Measurements from ENCODE around the gene CTBP1. TPM values are rescaled to one million over a fixed set of nuclear protein-coding genes. Genes with fewer than 3 reads are reported as not detected.

Gene CTBP1
- total RNA-seq, 2 experiments from 2014 or later, result 214 to 217 TPM

DNA sequence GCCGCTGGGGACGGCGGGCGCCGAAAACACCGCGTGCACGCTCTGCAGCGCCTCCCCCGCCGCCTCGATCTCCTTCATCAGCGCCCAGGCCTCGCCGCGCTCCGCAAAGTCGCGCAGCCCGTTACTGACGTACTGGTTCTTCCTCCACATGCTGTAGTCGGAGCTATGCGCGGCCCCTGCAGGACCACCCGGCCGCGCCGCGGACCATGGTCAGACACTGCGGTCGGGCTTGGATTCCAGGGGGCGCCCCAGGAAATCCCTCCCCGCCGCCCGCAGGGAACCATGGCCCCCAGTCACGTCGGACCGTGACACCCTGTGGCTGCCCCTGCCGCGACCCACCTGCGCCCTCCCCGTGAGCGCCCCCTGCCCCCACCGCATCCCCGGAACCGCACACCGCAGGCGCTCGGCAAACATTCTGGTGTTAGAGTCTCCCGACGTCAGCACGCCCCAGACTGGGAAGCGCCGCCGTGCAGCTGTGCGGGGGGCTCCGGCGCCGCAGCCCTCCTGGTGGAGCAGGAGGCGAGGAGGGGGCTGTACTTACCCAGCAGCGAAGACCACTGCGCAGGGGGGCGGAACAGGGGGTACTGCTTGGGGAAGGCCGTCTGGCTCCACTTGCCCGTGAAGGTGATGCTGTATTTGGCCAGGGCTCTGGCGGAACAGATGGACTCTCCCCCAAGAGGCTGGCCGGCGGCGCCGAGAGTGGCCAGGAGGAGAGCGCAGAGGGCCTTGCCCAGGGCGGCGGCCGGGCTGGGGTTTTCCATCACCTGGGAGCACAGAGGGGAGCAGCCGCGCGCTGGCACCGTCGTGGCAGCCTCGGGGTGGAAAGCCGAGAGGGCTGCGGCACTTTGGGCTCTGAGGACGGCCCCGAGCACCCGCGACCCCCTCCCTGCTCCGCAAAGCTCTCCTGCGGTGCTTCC, 77.4 kb downstream of the CTBP1 start:
- DNase-seq, result peak; percentile 61
- POLR2A ChIA-PET, result interaction anchor here (0.6 to 0.9 kb wide), 3 partner anchors 14 to 46 kb away, joined by 3 read pairs; no protein-coding TSS in a partner anchor
- H3K36me3 Mint-ChIP-seq (ENCODE audit: low read depth), result peaks cover 4% of the 10 kb centered on the region
- CTCF ChIA-PET, result interaction anchor here (0.6 to 1.3 kb wide), 4 partner anchors 12 to 46 kb away, joined by 3 read pairs; no protein-coding TSS in a partner anchor
- H3K4me3 Mint-ChIP-seq, result peak overlapping the region; percentile 45
- H3K9me3 Mint-ChIP-seq (ENCODE audit: insufficient read depth), result no peaks in the 10 kb centered on the region
- H3K27me3 Mint-ChIP-seq (ENCODE audit: low read depth), result peaks cover 28% of the 10 kb centered on the region
- ATAC-seq, result peak; percentile 32
- peaks cover 36% of the 10 kb centered on the region for H3K4me1 Mint-ChIP-seq (ENCODE audit: low read depth)
- peak overlapping the region; percentile 46 for H3K27ac Mint-ChIP-seq

DNA sequence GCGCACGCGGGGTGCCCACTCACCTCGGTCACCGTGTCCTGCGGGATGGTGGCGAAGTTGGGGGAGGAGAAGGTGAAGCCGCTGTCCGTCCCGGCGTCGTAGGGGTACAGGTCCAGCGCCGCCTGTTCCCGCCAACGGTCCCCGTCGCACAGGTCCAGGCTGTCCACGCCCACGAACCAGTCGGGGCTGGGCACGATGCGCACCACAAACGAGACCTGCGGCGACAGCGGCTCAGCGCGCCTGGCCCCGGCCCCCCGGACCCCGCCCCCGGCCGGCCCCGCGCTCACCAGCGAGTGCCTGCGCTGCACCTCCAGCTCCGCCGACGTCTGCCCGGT, 78.0 kb downstream of the CTBP1 start:
- Mint-ChIP-seq H3K27me3 (ENCODE audit: low read depth) (peaks cover 28% of the 10 kb centered on the region), H3K9me3 (ENCODE audit: insufficient read depth) (no peaks in the 10 kb centered on the region), H3K4me1 (ENCODE audit: low read depth) (peaks cover 38% of the 10 kb centered on the region), H3K27ac (no peak overlapping the region), H3K36me3 (ENCODE audit: low read depth) (peaks cover 4% of the 10 kb centered on the region), H3K4me3 (peak overlapping the region; percentile 45)
- no peak for ATAC-seq
- CTCF ChIA-PET, result interaction anchor here (0.6 to 1.3 kb wide), 3 partner anchors 13 to 32 kb away, joined by 3 read pairs; no protein-coding TSS in a partner anchor
- no peak for DNase-seq
- POLR2A ChIA-PET, result no interaction called here

DNA sequence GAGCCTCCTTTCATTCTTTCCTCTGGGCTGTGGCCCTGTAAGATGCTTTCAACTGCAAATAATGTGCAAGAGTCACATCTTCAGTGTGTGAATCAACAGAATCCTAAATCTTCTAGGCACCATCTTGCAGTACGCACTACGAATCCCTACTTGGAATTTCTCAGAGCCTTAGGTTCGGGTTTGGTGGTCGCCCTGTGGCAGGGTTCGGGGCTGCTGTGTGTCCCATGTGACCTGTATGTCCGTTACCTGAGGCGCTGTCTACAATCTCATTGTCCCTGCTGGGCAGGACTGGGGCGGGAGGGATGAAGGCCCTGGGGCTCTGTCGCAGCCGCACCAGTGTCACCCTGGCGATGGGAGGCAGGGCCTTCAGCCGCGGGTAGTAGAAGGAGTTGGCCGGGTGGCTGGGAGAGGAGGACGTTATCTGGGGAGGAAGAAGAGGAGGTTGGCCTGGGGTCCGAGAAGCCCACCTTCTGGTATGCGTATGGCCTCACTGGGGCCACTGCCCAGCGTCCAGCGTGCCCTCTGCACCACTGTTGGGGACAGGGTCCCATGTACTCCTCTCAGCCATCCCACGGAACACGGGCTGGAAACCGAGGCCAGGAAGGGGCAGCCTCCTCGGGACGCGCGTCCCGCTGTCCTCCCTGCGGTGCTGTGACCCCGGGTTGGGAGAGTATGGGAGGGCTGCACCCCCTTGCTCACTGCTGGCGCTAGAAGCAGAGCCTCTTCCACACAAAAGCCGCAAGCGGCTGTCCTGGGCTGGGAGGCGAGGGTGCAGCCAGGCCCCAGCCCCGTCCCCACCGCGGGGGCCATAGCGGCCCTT, 78.6 kb downstream of the CTBP1 start:
- POLR2A ChIA-PET, result no interaction called here
- Mint-ChIP-seq H3K9me3 (ENCODE audit: insufficient read depth) (no peaks in the 10 kb centered on the region), H3K4me3 (peak overlapping the region; percentile 28), H3K36me3 (ENCODE audit: low read depth) (peaks cover 4% of the 10 kb centered on the region), H3K27me3 (ENCODE audit: low read depth) (peaks cover 28% of the 10 kb centered on the region), H3K27ac (no peak overlapping the region), H3K4me1 (ENCODE audit: low read depth) (peaks cover 39% of the 10 kb centered on the region)
- no peak for ATAC-seq
- CTCF ChIA-PET, result interaction anchor here (0.6 to 4.7 kb wide), 4 partner anchors 13 to 33 kb away, joined by 3 to 35 read pairs (median 3); no protein-coding TSS in a partner anchor
- DNase-seq, result no peak

DNA sequence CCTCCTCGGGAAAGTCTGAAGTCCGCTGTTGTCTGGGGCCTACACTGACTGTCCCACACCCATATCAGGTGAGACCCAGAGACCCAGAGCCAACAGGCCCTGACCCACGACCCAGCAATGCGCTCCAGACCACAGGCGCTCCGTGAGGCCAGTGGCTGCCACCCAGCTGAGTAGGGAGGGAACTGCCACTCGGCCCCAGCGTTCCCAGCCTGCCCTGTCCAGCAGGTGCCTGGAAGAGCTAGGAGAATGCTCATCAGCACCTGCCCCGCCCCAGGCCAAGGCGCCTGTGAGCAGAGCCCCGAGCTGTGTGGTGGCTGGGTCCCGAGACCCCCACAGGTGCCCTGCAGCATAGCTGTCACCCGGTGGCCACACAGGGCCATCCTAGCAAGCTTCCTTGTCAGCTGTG, 79.2 kb downstream of the CTBP1 start:
- Mint-ChIP-seq H3K36me3 (ENCODE audit: low read depth) (peaks cover 4% of the 10 kb centered on the region), H3K27ac (no peak overlapping the region), H3K4me3 (no peak overlapping the region), H3K9me3 (ENCODE audit: insufficient read depth) (no peaks in the 10 kb centered on the region), H3K27me3 (ENCODE audit: low read depth) (peaks cover 28% of the 10 kb centered on the region), H3K4me1 (ENCODE audit: low read depth) (peaks cover 39% of the 10 kb centered on the region)
- ATAC-seq (no peak), DNase-seq (no peak)
- ChIA-PET CTCF (interaction anchor here (4.7 kb wide), 1 partner anchor 32 kb away, joined by 35 read pairs; no protein-coding TSS in a partner anchor), POLR2A (no interaction called here)

DNA sequence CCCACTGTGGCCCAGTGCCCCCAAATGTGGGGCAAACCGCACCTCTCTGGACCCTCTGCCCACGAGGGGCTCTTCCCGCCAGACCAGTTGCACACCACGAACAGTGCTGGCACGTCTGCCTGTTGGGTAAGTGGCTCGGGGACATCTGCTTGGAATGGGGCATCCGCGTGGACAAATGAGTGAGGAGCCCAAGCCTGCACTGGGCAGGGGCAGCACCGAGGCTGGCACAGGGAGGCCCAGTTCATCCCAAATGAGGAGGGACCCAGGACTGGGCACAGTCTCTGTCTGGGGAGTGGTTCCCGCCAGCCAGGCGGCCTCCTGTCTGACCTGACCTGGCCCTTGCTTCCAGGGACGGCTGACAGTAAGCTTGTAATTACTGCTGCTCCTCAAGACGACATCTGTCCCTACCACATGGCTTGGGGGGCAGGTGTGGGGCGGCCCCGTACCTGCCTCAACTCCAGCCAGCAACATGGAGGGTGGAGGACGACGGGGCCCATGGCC, 79.7 kb downstream of the CTBP1 start:
- H3K4me3 Mint-ChIP-seq, result no peak overlapping the region
- ATAC-seq (no peak), DNase-seq (no peak)
- ChIA-PET POLR2A (interaction anchor here (1.8 kb wide), 1 partner anchor 120 kb away, joined by 9 read pairs; the partner anchor contains the start of gene MAEA), CTCF (interaction anchor here (4.1 to 4.7 kb wide), 2 partner anchors 32 to 99 kb away, joined by 35 read pairs; no protein-coding TSS in a partner anchor)
- peaks cover 39% of the 10 kb centered on the region for H3K4me1 Mint-ChIP-seq (ENCODE audit: low read depth)
- peaks cover 4% of the 10 kb centered on the region for H3K36me3 Mint-ChIP-seq (ENCODE audit: low read depth)
- H3K27me3 Mint-ChIP-seq (ENCODE audit: low read depth), result peaks cover 28% of the 10 kb centered on the region
- no peak overlapping the region for H3K27ac Mint-ChIP-seq
- H3K9me3 Mint-ChIP-seq (ENCODE audit: insufficient read depth), result no peaks in the 10 kb centered on the region

DNA sequence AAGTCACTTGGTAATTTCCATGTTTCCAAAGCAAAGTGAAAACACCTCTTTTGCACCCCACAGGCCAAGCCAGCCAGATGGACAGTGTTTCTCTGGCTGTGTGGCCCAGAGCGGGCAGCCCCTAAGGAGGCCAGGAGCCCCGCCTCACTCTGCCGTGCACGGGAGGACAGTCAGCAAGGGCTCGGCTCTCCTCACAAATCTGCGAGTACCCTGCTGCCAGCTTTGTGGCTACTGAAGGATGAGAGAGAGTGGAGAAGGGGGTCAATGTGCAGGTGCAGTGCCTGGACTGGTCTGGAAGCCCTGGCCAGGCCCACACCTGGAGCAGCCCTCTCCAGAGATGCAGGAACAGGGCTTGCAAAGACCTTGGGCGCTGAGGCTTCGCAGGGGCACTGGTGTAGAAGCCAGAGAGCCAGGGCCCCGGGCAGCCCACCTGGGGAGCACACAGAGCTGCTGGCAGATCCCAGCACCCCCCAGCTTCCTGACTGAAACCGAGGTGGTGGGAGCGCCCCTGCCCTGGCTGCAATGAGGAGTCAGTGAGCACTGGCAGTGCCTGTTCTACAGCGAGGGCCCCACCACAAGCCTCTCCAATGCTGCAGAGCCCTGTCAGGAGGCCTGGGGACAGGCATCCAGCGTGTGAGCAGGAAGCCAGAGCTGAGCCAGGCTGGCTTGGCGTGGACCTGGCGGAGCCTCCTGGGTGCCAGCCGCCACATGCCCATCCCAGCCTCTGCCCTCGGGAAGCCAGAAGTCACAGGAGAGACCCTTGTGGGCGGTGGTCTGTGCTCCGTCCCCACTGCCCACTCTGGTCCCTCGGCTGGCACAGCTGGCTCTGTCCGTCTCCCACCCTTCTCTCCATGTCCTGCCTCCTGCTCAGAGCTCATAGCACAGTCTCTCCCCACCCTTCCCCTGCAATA, 80.5 kb downstream of the CTBP1 start:
- H3K27me3 Mint-ChIP-seq (ENCODE audit: low read depth), result peaks cover 23% of the 10 kb centered on the region
- H3K9me3 Mint-ChIP-seq (ENCODE audit: insufficient read depth), result no peaks in the 10 kb centered on the region
- no peak overlapping the region for H3K27ac Mint-ChIP-seq
- H3K4me3 Mint-ChIP-seq, result peak overlapping the region; percentile 80
- ATAC-seq, result no peak
- H3K4me1 Mint-ChIP-seq (ENCODE audit: low read depth), result peaks cover 42% of the 10 kb centered on the region
- no peak for DNase-seq
- peaks cover 4% of the 10 kb centered on the region for H3K36me3 Mint-ChIP-seq (ENCODE audit: low read depth)
- CTCF ChIA-PET, result interaction anchor here (0.7 to 4.7 kb wide), 18 partner anchors 9 to 179 kb away, joined by 3 to 35 read pairs (median 8); partner anchors contain the start of gene UVSSA
- POLR2A ChIA-PET, result interaction anchor here (0.6 to 2.4 kb wide), 10 partner anchors 9 to 178 kb away, joined by 3 to 15 read pairs (median 6); partner anchors contain the start of genes CTBP1, MAEA and UVSSA

DNA sequence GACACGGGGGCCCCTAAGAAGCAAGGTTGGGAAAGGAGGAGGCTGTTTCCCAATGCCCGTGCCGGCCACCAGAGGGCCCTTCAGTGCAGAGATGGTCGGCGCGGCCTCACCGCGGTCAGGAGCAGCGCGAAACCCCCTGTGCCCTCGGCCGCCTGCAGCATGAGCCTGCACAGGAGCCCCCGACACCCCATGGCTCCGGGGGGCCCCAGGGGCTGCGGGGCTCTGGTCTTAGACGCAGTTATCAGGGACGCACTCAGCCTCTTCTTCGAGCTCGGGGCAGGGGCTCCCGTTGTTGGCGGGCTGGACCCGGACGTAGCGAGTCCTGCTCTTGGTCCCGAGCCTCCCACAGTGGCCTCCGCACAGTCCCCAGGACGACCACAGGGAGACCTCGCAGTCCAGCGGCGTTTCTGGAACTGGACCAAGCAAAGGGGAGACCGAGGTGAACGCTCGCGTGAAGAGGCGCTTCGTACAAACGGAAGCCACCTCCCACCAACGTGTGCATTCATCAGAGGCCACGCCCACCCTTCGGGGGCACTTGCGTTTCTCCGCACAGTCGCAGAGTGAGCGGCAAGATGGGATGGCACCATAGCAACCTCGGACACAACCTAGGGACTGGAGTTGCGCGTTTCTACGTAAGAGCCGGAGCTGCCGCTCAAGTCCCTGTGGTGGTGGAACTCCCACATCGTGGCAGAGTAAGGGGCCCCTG, 81.5 kb downstream of the CTBP1 start:
- ATAC-seq (peak; percentile 91), DNase-seq (peak; percentile 95)
- ChIA-PET POLR2A (interaction anchor here (0.6 to 2.4 kb wide), 10 partner anchors 10 to 179 kb away, joined by 3 to 15 read pairs (median 6); partner anchors contain the start of genes CTBP1, MAEA and UVSSA), CTCF (interaction anchor here (0.6 to 4.7 kb wide), 25 partner anchors 8 to 181 kb away, joined by 3 to 35 read pairs (median 5); partner anchors contain the start of genes IDUA, MAEA and UVSSA)
- H3K27ac Mint-ChIP-seq, result peak overlapping the region; percentile 85
- peaks cover 20% of the 10 kb centered on the region for H3K27me3 Mint-ChIP-seq (ENCODE audit: low read depth)
- peak overlapping the region; percentile 80 for H3K4me3 Mint-ChIP-seq
- peaks cover 4% of the 10 kb centered on the region for H3K36me3 Mint-ChIP-seq (ENCODE audit: low read depth)
- H3K9me3 Mint-ChIP-seq (ENCODE audit: insufficient read depth), result no peaks in the 10 kb centered on the region
- peaks cover 42% of the 10 kb centered on the region for H3K4me1 Mint-ChIP-seq (ENCODE audit: low read depth)

DNA sequence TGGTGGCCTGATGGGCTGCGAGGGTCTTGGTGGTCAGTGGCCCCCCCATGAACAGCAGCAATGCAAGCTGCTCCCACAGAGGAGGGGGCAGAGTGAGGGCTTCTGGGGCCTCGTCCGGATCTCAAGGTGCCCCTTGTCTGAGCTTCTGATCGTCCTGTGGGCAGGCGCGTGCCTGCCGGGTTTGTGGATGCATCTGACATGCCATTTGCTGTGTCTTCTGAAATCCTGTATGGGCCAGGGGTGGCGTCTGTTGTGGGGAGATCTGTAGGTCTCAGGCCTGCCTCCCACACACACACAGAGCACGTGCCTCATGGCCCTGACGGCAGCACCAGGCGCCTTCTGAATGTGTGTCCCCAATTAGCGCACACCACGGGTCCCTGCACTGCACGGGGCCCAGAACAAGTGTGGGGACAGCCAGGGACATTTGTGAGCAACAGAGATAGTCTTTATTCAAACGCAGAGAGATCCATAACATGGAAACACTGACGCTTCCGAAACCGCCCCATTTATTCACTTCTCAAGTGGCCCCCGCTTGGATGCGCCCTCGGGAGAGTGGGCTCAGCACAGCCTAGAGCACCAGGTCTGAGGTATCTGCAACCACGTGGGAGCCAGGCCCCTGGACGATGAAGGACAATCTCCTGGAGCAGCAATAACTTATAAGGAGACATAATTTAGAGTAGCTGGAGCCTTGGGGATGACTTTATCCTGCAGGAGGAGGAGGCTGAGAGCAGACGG, 82.3 kb downstream of the CTBP1 start:
- CTCF ChIA-PET, result interaction anchor here (0.5 to 4.7 kb wide), 21 partner anchors 8 to 181 kb away, joined by 3 to 35 read pairs (median 5); partner anchors contain the start of genes IDUA, MAEA and UVSSA
- DNase-seq (no peak), ATAC-seq (peak; percentile 2)
- H3K27me3 Mint-ChIP-seq (ENCODE audit: low read depth), result peaks cover 18% of the 10 kb centered on the region
- H3K4me1 Mint-ChIP-seq (ENCODE audit: low read depth), result peaks cover 40% of the 10 kb centered on the region
- H3K9me3 Mint-ChIP-seq (ENCODE audit: insufficient read depth), result no peaks in the 10 kb centered on the region
- POLR2A ChIA-PET, result interaction anchor here (1.0 to 2.4 kb wide), 5 partner anchors 21 to 82 kb away, joined by 3 to 15 read pairs (median 6); partner anchors contain the start of gene CTBP1
- H3K27ac Mint-ChIP-seq, result peak overlapping the region; percentile 85
- peaks cover 4% of the 10 kb centered on the region for H3K36me3 Mint-ChIP-seq (ENCODE audit: low read depth)
- H3K4me3 Mint-ChIP-seq, result peak overlapping the region; percentile 80

DNA sequence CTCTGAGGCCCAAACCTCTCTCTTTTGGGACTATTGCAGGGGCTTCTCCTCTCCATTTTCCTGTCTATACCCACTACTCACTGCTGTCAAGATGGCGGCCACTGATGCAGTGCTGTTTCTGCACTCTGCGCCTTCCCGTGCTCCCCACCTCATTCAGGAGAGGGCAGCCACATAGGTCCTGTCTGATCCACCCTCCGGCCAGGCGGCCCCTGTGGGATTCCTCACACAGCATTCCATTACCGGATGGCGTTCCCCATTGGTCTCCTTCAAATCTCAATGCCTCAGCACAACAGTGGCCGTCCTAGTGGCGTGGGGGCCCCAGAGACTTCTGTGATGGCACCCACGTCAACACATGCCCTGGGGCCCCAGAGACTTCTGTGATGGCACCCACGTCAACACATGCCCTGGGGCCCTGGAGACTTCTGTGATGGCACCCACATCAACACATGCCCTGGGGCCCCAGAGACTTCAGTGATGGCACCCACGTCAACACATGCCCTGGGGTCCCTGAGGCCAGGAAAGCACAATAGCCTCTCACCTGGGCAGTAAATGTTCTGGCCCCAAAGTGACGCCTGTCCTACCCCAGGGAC, 83.9 kb downstream of the CTBP1 start:
- no peaks in the 10 kb centered on the region for H3K9me3 Mint-ChIP-seq (ENCODE audit: insufficient read depth)
- H3K27ac Mint-ChIP-seq, result no peak overlapping the region
- POLR2A ChIA-PET, result no interaction called here
- H3K36me3 Mint-ChIP-seq (ENCODE audit: low read depth), result peaks cover under 1% of the 10 kb centered on the region
- H3K4me1 Mint-ChIP-seq (ENCODE audit: low read depth), result peaks cover 34% of the 10 kb centered on the region
- H3K27me3 Mint-ChIP-seq (ENCODE audit: low read depth), result peaks cover 12% of the 10 kb centered on the region
- no peak for ATAC-seq
- no peak for DNase-seq
- H3K4me3 Mint-ChIP-seq, result no peak overlapping the region
- CTCF ChIA-PET, result interaction anchor here (4.1 kb wide), 1 partner anchor 103 kb away, joined by 35 read pairs; no protein-coding TSS in a partner anchor

Measured in activated CD8-positive, alpha-beta T cell treated with anti-CD3 and anti-CD28 coated beads, Interleukin-2, amount 10 ng/mL, durations not matched to agents 7 days and 5 days (primary cell).